ENCODE data around the gene MTCH2. TPM values are rescaled to one million over a fixed set of nuclear protein-coding genes. Genes with fewer than 3 reads are reported as not detected.
"Not testable (repeated sequence)": the region's sequence is repeated elsewhere in the genome, so short reads cannot be mapped to it uniquely, and the experiment has no call there.

MTCH2 gene
- total RNA-seq, 1 experiment from 2014 or later = 160 TPM

- TF ChIP-seq, protein P1, sequence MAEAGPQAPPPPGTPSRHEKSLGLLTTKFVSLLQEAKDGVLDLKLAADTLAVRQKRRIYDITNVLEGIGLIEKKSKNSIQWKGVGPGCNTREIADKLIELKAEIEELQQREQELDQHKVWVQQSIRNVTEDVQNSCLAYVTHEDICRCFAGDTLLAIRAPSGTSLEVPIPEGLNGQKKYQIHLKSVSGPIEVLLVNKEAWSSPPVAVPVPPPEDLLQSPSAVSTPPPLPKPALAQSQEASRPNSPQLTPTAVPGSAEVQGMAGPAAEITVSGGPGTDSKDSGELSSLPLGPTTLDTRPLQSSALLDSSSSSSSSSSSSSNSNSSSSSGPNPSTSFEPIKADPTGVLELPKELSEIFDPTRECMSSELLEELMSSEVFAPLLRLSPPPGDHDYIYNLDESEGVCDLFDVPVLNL (CRISPR knock-in tag; IDR thresholded peaks at IDR 0.05; ENCODE audit: borderline replicate concordance, low read depth) = no peak
- TF ChIP-seq ZNF317 (CRISPR knock-in tag; IDR thresholded peaks at IDR 0.05; ENCODE audit: borderline replicate concordance, low read depth) = no peak
- TF ChIP-seq MXD4 (CRISPR knock-in tag; IDR thresholded peaks at IDR 0.05; ENCODE audit: borderline replicate concordance) = no peak
Measured at GRCh38 chr11:47645500-47645899, 3.1 kb upstream of the MTCH2 start (continued).

GRCh38 chr11:47641600-47642098 is 710 bp downstream of the MTCH2 start:
- TF ChIP-seq AFF4 (CRISPR knock-in tag; IDR thresholded peaks at IDR 0.05; ENCODE audit: borderline replicate concordance) = no peak
- no peak for TF ChIP-seq MXD4 (CRISPR knock-in tag; IDR thresholded peaks at IDR 0.05; ENCODE audit: borderline replicate concordance)
- no peak for TF ChIP-seq ATF6 (CRISPR knock-in tag; IDR thresholded peaks at IDR 0.05)
- TF ChIP-seq, protein P1 (CRISPR knock-in tag; IDR thresholded peaks at IDR 0.05; ENCODE audit: borderline replicate concordance, low read depth) = no peak
- TF ChIP-seq, protein P2, sequence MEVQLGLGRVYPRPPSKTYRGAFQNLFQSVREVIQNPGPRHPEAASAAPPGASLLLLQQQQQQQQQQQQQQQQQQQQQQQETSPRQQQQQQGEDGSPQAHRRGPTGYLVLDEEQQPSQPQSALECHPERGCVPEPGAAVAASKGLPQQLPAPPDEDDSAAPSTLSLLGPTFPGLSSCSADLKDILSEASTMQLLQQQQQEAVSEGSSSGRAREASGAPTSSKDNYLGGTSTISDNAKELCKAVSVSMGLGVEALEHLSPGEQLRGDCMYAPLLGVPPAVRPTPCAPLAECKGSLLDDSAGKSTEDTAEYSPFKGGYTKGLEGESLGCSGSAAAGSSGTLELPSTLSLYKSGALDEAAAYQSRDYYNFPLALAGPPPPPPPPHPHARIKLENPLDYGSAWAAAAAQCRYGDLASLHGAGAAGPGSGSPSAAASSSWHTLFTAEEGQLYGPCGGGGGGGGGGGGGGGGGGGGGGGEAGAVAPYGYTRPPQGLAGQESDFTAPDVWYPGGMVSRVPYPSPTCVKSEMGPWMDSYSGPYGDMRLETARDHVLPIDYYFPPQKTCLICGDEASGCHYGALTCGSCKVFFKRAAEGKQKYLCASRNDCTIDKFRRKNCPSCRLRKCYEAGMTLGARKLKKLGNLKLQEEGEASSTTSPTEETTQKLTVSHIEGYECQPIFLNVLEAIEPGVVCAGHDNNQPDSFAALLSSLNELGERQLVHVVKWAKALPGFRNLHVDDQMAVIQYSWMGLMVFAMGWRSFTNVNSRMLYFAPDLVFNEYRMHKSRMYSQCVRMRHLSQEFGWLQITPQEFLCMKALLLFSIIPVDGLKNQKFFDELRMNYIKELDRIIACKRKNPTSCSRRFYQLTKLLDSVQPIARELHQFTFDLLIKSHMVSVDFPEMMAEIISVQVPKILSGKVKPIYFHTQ (CRISPR knock-in tag; IDR thresholded peaks at IDR 0.05) = no peak
- H3K9me3 Mint-ChIP-seq = no peaks in the 10 kb centered on the region
- H3K36me3 Mint-ChIP-seq = peaks cover 21% of the 10 kb centered on the region
- ChIA-PET CTCF (interaction anchor here (0.9 kb wide), 1 partner anchor 74 kb away, joined by 3 read pairs; the partner anchor contains the start of gene AGBL2), POLR2A (interaction anchor here (1.1 kb wide), 1 partner anchor 73 kb away, joined by 7 read pairs; the partner anchor contains the start of gene AGBL2)
- ATAC-seq = no peak
- DNase-seq (ENCODE audit: low spot score) = no peak
- peaks cover 11% of the 10 kb centered on the region for H3K4me1 Mint-ChIP-seq
- peak overlapping the region; percentile 91 for H3K27ac Mint-ChIP-seq
- H3K4me3 Mint-ChIP-seq = peak overlapping the region; percentile 83
- no peaks in the 10 kb centered on the region; the same call in 1 of the 2 replicates for H3K27me3 Mint-ChIP-seq (ENCODE audit: low read depth)

GRCh38 chr11:47640506-47640905 is 1.9 kb downstream of the MTCH2 start:
- CTCF ChIA-PET; DNase-seq (ENCODE audit: low spot score); H3K27ac Mint-ChIP-seq; H3K9me3 Mint-ChIP-seq; ATAC-seq; H3K27me3 Mint-ChIP-seq (ENCODE audit: low read depth); POLR2A ChIA-PET: not testable (repeated sequence)
- Mint-ChIP-seq H3K4me1 (peaks cover 11% of the 10 kb centered on the region), H3K36me3 (peaks cover 24% of the 10 kb centered on the region), H3K4me3 (peak overlapping the region; percentile 83)

- H3K27me3 Mint-ChIP-seq (ENCODE audit: low read depth); ATAC-seq; H3K27ac Mint-ChIP-seq; POLR2A ChIA-PET; H3K9me3 Mint-ChIP-seq; H3K4me3 Mint-ChIP-seq; H3K4me1 Mint-ChIP-seq; DNase-seq (ENCODE audit: low spot score); CTCF ChIA-PET: not testable (repeated sequence)
- H3K36me3 Mint-ChIP-seq = peaks cover 51% of the 10 kb centered on the region
Measured at GRCh38 chr11:47636331-47636730, 6.0 kb downstream of the MTCH2 start.

All from WTC11 (cell line).